ENCODE results near the gene PDSS1.

Gene PDSS1

GRCh38 chr10:26699631-26700030, 2.1 kb downstream of the PDSS1 start:
- H3K79me2 ChIP-seq (ENCODE audit: low read length): peaks cover 64% of the 10 kb centered on the region
- H3K4me3 ChIP-seq (ENCODE audit: low read length): no peak overlapping the region
- peaks cover 5% of the 10 kb centered on the region; the same call in 1 of the 2 replicates for H3K4me1 ChIP-seq (ENCODE audit: low read length)
- no peak for DNase-seq
- H3K4me2 ChIP-seq (ENCODE audit: low read depth, low read length): no peak overlapping the region
- TF ChIP-seq EZH2phosphoT487 (IDR thresholded peaks at IDR 0.05; ENCODE audit: low read length) (no peak), EZH2 (optimal IDR thresholded peaks at IDR 0.05; ENCODE audit: low read depth, low read length) (no peak), CTCF (IDR thresholded peaks at IDR 0.05; ENCODE audit: low read length) (no peak)
- H2AFZ ChIP-seq (ENCODE audit: low read length): no peak overlapping the region
- no peaks in the 10 kb centered on the region; the same call in 1 of the 2 replicates for H3K36me3 ChIP-seq (replicated peaks; ENCODE audit: insufficient read depth, low read length)
- H3K27me3 ChIP-seq (replicated peaks; ENCODE audit: insufficient read depth, low read length): no peaks in the 10 kb centered on the region
- H3K9me2 ChIP-seq (replicated peaks; ENCODE audit: insufficient read depth, low read length): no peaks in the 10 kb centered on the region
- H3K27ac ChIP-seq (ENCODE audit: low read length): no peak overlapping the region
- no peaks in the 10 kb centered on the region for H4K20me1 ChIP-seq (ENCODE audit: insufficient read depth, low read length)
- no peaks in the 10 kb centered on the region for H3F3A ChIP-seq (ENCODE audit: insufficient read depth, low read length)
- H3K9me3 ChIP-seq (replicated peaks; ENCODE audit: insufficient read depth, low read length): no peaks in the 10 kb centered on the region
- no peak overlapping the region for H3K9ac ChIP-seq (ENCODE audit: low read length)

GRCh38 chr10:26700884-26701630, 3.6 kb downstream of the PDSS1 start:
- DNase-seq: no peak
- H3K79me2 ChIP-seq (ENCODE audit: low read length): peaks cover 69% of the 10 kb centered on the region
- no peak overlapping the region for H3K4me3 ChIP-seq (ENCODE audit: low read length)
- H3K4me1 ChIP-seq (ENCODE audit: low read length): peaks cover 5% of the 10 kb centered on the region; the same call in 1 of the 2 replicates
- TF ChIP-seq EZH2 (optimal IDR thresholded peaks at IDR 0.05; ENCODE audit: low read depth, low read length): no peak
- TF ChIP-seq EZH2phosphoT487 (IDR thresholded peaks at IDR 0.05; ENCODE audit: low read length): no peak
- no peak for TF ChIP-seq CTCF (IDR thresholded peaks at IDR 0.05; ENCODE audit: low read length)
- H3K9me3 ChIP-seq (replicated peaks; ENCODE audit: insufficient read depth, low read length): no peaks in the 10 kb centered on the region
- no peaks in the 10 kb centered on the region; the same call in 1 of the 2 replicates for H3K36me3 ChIP-seq (replicated peaks; ENCODE audit: insufficient read depth, low read length)
- H3K27ac ChIP-seq (ENCODE audit: low read length): no peak overlapping the region
- no peaks in the 10 kb centered on the region for H3K9me2 ChIP-seq (replicated peaks; ENCODE audit: insufficient read depth, low read length)
- H3K9ac ChIP-seq (ENCODE audit: low read length): no peak overlapping the region
- H2AFZ ChIP-seq (ENCODE audit: low read length): no peak overlapping the region
- H3F3A ChIP-seq (ENCODE audit: insufficient read depth, low read length): no peaks in the 10 kb centered on the region
- no peaks in the 10 kb centered on the region for H4K20me1 ChIP-seq (ENCODE audit: insufficient read depth, low read length)
- no peaks in the 10 kb centered on the region for H3K27me3 ChIP-seq (replicated peaks; ENCODE audit: insufficient read depth, low read length)
- H3K4me2 ChIP-seq (ENCODE audit: low read depth, low read length): no peak overlapping the region

- no peak for DNase-seq
- Histone ChIP-seq H3K27me3 (replicated peaks; ENCODE audit: insufficient read depth, low read length) (no peaks in the 10 kb centered on the region), H3K4me2 (ENCODE audit: low read depth, low read length) (no peak overlapping the region), H4K20me1 (ENCODE audit: insufficient read depth, low read length) (no peaks in the 10 kb centered on the region), H3F3A (ENCODE audit: insufficient read depth, low read length) (no peaks in the 10 kb centered on the region), H2AFZ (ENCODE audit: low read length) (no peak overlapping the region), H3K79me2 (ENCODE audit: low read length) (peaks cover 79% of the 10 kb centered on the region), H3K9me2 (replicated peaks; ENCODE audit: insufficient read depth, low read length) (no peaks in the 10 kb centered on the region), H3K4me1 (ENCODE audit: low read length) (no peaks in the 10 kb centered on the region), H3K9ac (ENCODE audit: low read length) (no peak overlapping the region), H3K36me3 (replicated peaks; ENCODE audit: insufficient read depth, low read length) (no peaks in the 10 kb centered on the region; the same call in 1 of the 2 replicates), H3K4me3 (ENCODE audit: low read length) (no peak overlapping the region), H3K27ac (ENCODE audit: low read length) (no peak overlapping the region), H3K9me3 (replicated peaks; ENCODE audit: insufficient read depth, low read length) (no peaks in the 10 kb centered on the region)
- TF ChIP-seq EZH2 (optimal IDR thresholded peaks at IDR 0.05; ENCODE audit: low read depth, low read length) (no peak), EZH2phosphoT487 (IDR thresholded peaks at IDR 0.05; ENCODE audit: low read length) (no peak), CTCF (IDR thresholded peaks at IDR 0.05; ENCODE audit: low read length) (no peak)
Observed at GRCh38 chr10:26703096-26703495, 5.6 kb downstream of the PDSS1 start.

Measured in MM.1S (cell line).